HepG2 (cell line): ENCODE measurements around the gene STUM. TPM values are rescaled to one million over a fixed set of nuclear protein-coding genes. Genes with fewer than 3 reads are reported as not detected.

Experiments
- ATAC-seq: fragments of 200-7000 bp; cut with Tn5 transposase; 3 replicates; pipeline ENCODE4 v1.9.1; 2020; ENCODE audit warnings: mild to moderate bottlenecking, moderate library complexity
- BruUV-seq: library from RNA; stranded (reverse); fragments of 400-500 nt; replicated peaks from 2 replicates; lab custom pipeline; 2021; lab: Mats Ljungman, UMichigan
- CTCF ChIA-PET: fragments of 300-600 bp; formaldehyde crosslinking; extraction: SDS; loops from one replicate; lab custom pipeline; 2021; ENCODE audit warnings: low total read pairs, inconsistent platforms, low intra/inter-chr PET ratio; lab: Yijun Ruan, JAX
- POLR2A ChIA-PET: fragments of 350-600 bp; sonication (Branson Sonifier 250); formaldehyde crosslinking; loops from one replicate; lab custom pipeline; 2020; ENCODE audit warnings: antibody characterized with exemption, inconsistent platforms; lab: Yijun Ruan, JAX
- DNase-seq: peaks from one replicate; pipeline ENCODE4 v3.0.0-alpha.2; 2015; ENCODE audit warnings: low spot score
- FAIRE-seq: peaks from 3 replicates; lab custom pipeline; 2011; peaks lifted over from hg19 to GRCh38; lab: Jason Lieb, UNC
- H2AFZ ChIP-seq: one replicate; pipeline ENCODE4 v1.6.1; 2011; ENCODE audit warnings: low read length, inconsistent platforms
- H3K27ac ChIP-seq: fragments of 300-600 bp; 3 replicates; pipeline ENCODE4 v1.8.0; 2011; ENCODE audit warnings: mixed run types, mild to moderate bottlenecking, mixed read lengths, low read length, inconsistent platforms; ENCODE audit not compliant: insufficient read depth; ENCODE audit errors: extremely low read length
- H3K27me3 ChIP-seq, 2 experiments: fragments of 200-600 bp in 1 of 2; 2 replicates in 1 of 2; 3 replicates in 1 of 2; pipeline versions ENCODE4 v1.6.0 to v1.8.0; 2011; ENCODE audit warnings: low read length in 2 of 2, mild to moderate bottlenecking in 2 of 2, moderate library complexity in 2 of 2, inconsistent platforms in 1 of 2; ENCODE audit not compliant: insufficient read depth in 2 of 2, control insufficient read depth in 1 of 2
- H3K36me3 ChIP-seq, 2 experiments: fragments of 200-600 bp in 1 of 2; replicated peaks in 1 of 2; 2 replicates in 1 of 2; 3 replicates in 1 of 2; pipeline versions ENCODE4 v1.5.1 to v1.8.0; 2011; ENCODE audit warnings: low read length in 2 of 2, inconsistent platforms in 1 of 2; ENCODE audit not compliant: insufficient read depth in 2 of 2, control insufficient read depth in 1 of 2
- H3K4me1 ChIP-seq: 2 replicates; pipeline ENCODE4 v1.5.1; 2012; ENCODE audit warnings: low read length, inconsistent platforms; ENCODE audit not compliant: insufficient read depth
- H3K4me2 ChIP-seq: 2 replicates; pipeline ENCODE4 v1.6.0; 2011; ENCODE audit warnings: low read depth, low read length, inconsistent platforms
- H3K4me3 ChIP-seq, 3 experiments: fragments of 200-600 bp in 1 of 3; sonication (generic), shearing (Covaris generic) in 1 of 3; replicated peaks in 1 of 3; 2 replicates each; pipeline ENCODE4 v1.5.1; 2011 to 2016; ENCODE audit warnings: low read length in 3 of 3, inconsistent platforms in 2 of 3, low read depth in 2 of 3, mild to moderate bottlenecking in 2 of 3, control low read depth in 1 of 3, mixed read lengths in 1 of 3; ENCODE audit not compliant: insufficient read depth in 1 of 3
- H3K79me2 ChIP-seq: one replicate; pipeline ENCODE4 v1.6.1; 2011; ENCODE audit warnings: low read length, inconsistent platforms; ENCODE audit not compliant: insufficient read depth
- H3K9ac ChIP-seq: 2 replicates; pipeline ENCODE4 v1.6.0; 2011; ENCODE audit warnings: mild to moderate bottlenecking, low read depth, low read length, inconsistent platforms; ENCODE audit not compliant: insufficient read depth
- H3K9me3 ChIP-seq: 2 replicates; pipeline ENCODE4 v1.5.1; 2012; ENCODE audit warnings: mild to moderate bottlenecking, low read length
- H4K20me1 ChIP-seq: 2 replicates; pipeline ENCODE4 v1.6.0; 2011; ENCODE audit warnings: inconsistent platforms, mild to moderate bottlenecking, low read length, moderate library complexity; ENCODE audit not compliant: insufficient read depth
- CREB1 ChIP-seq, 2 experiments: fragments of 450-650 bp in 1 of 2; IDR thresholded peaks; 2 replicates each; pipeline ENCODE4 v1.6.1; 2016 to 2017; ENCODE audit warnings: control low read depth in 1 of 2, mild to moderate bottlenecking in 1 of 2, missing compliant biosample characterization in 1 of 2, missing genetic modification characterization in 1 of 2
- EHMT2 ChIP-seq: fragments of 200-600 bp; sonication (generic); IDR thresholded peaks from 2 replicates; pipeline ENCODE4 v1.7.0; 2017; ENCODE audit warnings: antibody characterized with exemption, low read depth, low read length, borderline replicate concordance
- FLYWCH1 ChIP-seq: sonication (generic); formaldehyde crosslinking; IDR thresholded peaks from 2 replicates; pipeline ENCODE4 v1.8.1; 2023; ENCODE audit warnings: mild to moderate bottlenecking, missing genetic modification reagents
- HNRNPL ChIP-seq: fragments of 200-400 bp; formaldehyde crosslinking; IDR thresholded peaks from 2 replicates; pipeline ENCODE4 v1.6.1; 2017; ENCODE audit warnings: mild to moderate bottlenecking, low read depth, low read length
- NBN ChIP-seq: fragments of 450-650 bp; conservative IDR thresholded peaks from 2 replicates; pipeline ENCODE4 v1.6.1; 2017
- NR1H2 ChIP-seq: sonication (generic); formaldehyde crosslinking; IDR thresholded peaks from 2 replicates; pipeline ENCODE4 v1.8.1; 2022; ENCODE audit warnings: low read depth, missing genetic modification reagents, borderline replicate concordance
- PBX2 ChIP-seq: IDR thresholded peaks from 2 replicates; pipeline ENCODE4 v1.6.1; 2016; ENCODE audit warnings: control low read depth
- PHF21A ChIP-seq: sonication (generic); formaldehyde crosslinking; IDR thresholded peaks from 2 replicates; pipeline ENCODE4 v1.5.0; 2020; ENCODE audit warnings: mild to moderate bottlenecking, missing genetic modification reagents
- PRMT3 ChIP-seq: sonication (generic); formaldehyde crosslinking; IDR thresholded peaks from 2 replicates; pipeline ENCODE4 v1.8.1; 2022; ENCODE audit warnings: low read depth, mild to moderate bottlenecking, moderate library complexity, missing genetic modification reagents, borderline replicate concordance
- SMAD3 ChIP-seq: sonication (generic); formaldehyde crosslinking; IDR thresholded peaks from 2 replicates; pipeline ENCODE4 v1.4.0; 2020; ENCODE audit warnings: missing genetic modification reagents
- SP140L ChIP-seq: sonication (generic); formaldehyde crosslinking; IDR thresholded peaks from 2 replicates; pipeline ENCODE4 v1.4.0; 2020; ENCODE audit warnings: missing genetic modification reagents, borderline replicate concordance
- SPEN ChIP-seq: sonication (generic); formaldehyde crosslinking; IDR thresholded peaks from 2 replicates; pipeline ENCODE4 v1.5.1; 2020; ENCODE audit warnings: low read depth, mild to moderate bottlenecking, missing genetic modification reagents
- TBP ChIP-seq: sonication (generic); formaldehyde crosslinking; IDR thresholded peaks from 2 replicates; pipeline ENCODE4 v1.5.0; 2020; ENCODE audit warnings: missing genetic modification reagents
- ZBTB21 ChIP-seq: sonication (generic); formaldehyde crosslinking; IDR thresholded peaks from 2 replicates; pipeline ENCODE4 v1.4.0; 2020; ENCODE audit warnings: missing genetic modification reagents
- ZBTB43 ChIP-seq: sonication (generic); formaldehyde crosslinking; conservative IDR thresholded peaks from 2 replicates; pipeline ENCODE4 v1.4.0; 2020; ENCODE audit warnings: missing genetic modification reagents
- ZBTB7B ChIP-seq: sonication (generic); formaldehyde crosslinking; IDR thresholded peaks from 2 replicates; pipeline ENCODE4 v1.4.0; 2020; ENCODE audit warnings: missing genetic modification reagents
- ZNF205 ChIP-seq: IDR thresholded peaks from 2 replicates; pipeline ENCODE4 v1.6.1; 2018; ENCODE audit warnings: missing biosample characterization, missing genetic modification reagents
- ZNF326 ChIP-seq: sonication (generic); formaldehyde crosslinking; IDR thresholded peaks from 2 replicates; pipeline ENCODE4 v1.4.0; 2020; ENCODE audit warnings: missing genetic modification reagents, borderline replicate concordance
- ZNF577 ChIP-seq: sonication (generic); formaldehyde crosslinking; IDR thresholded peaks from 2 replicates; pipeline ENCODE4 v1.4.0; 2020; ENCODE audit warnings: mild to moderate bottlenecking, low read depth, missing genetic modification reagents, borderline replicate concordance
- ZNF607 ChIP-seq: sonication (generic); formaldehyde crosslinking; IDR thresholded peaks from 2 replicates; pipeline ENCODE4 v1.5.1; 2020; ENCODE audit warnings: missing genetic modification reagents, mild to moderate bottlenecking, borderline replicate concordance
- ZNF740 ChIP-seq: sonication (generic); formaldehyde crosslinking; IDR thresholded peaks from 2 replicates; pipeline ENCODE4 v1.4.0; 2020; ENCODE audit warnings: missing genetic modification reagents
- ZNF788 ChIP-seq: sonication (generic); formaldehyde crosslinking; IDR thresholded peaks from 2 replicates; pipeline ENCODE4 v1.5.0; 2020; ENCODE audit warnings: mild to moderate bottlenecking, missing genetic modification reagents, borderline replicate concordance
- WGBS: methylation state at CpG from one replicate; pipeline ENCODE4 v1.1.6; 2017; ENCODE audit warnings: low lambda C conversion rate; 5-methylcytosine and 5-hydroxymethylcytosine counted together
- in situ Hi-C: cut with HindIII; loops from 2 replicates; pipeline ENCODE4 v1.10.0; 2017; ENCODE audit warnings: low pct_unique_long_range_greater_than_20kb; ENCODE audit not compliant: extremely low pct_ligation_motif_present
- intact Hi-C: fragments of 100-400 bp; cut with micrococcal nuclease; formaldehyde crosslinking; loops from one replicate; pipeline ENCODE4 v1.10.0; 2022; ENCODE audit not compliant: unreplicated experiment
- polyA plus RNA-seq, 8 experiments: library from polyadenylated mRNA; depleted of rRNA in 3 of 8; stranded (reverse) in 7 of 8; unstranded in 1 of 8; fragments of >200 nt; fragmentation: Illumina TruSeq in 4 of 8; extraction: Trizol in 4 of 8; gene quantifications; 2 replicates each; pipeline versions ENCODE4 v1.2.1 to v1.2.3, GENCODE V29; 2011 to 2016; ENCODE audit warnings: low read depth in 4 of 8, missing spikeins in 1 of 8, mixed read lengths in 1 of 8; ENCODE audit not compliant: insufficient read depth in 1 of 8
- total RNA-seq, 5 experiments: library from RNA; depleted of rRNA; stranded (reverse); fragments of >200 nt; fragmentation: Illumina TruSeq; extraction: Trizol; gene quantifications; 2 replicates each; pipeline ENCODE4 v1.2.3, GENCODE V29; 2016; ENCODE audit warnings: low read depth in 1 of 5

The STUM gene
- total and polyA plus RNA-seq, 2 of the 13 experiments (the other 11 are each of a cell fraction or from before 2014, with no cell fraction given), result not detected

- TF ChIP-seq TBP (CRISPR knock-in tag) (no peak), SMAD3 (CRISPR knock-in tag) (no peak), ZNF577 (CRISPR knock-in tag) (no peak), FLYWCH1 (CRISPR knock-in tag) (no peak), ZBTB7B (no peak), SP140L (no peak), ZNF740 (CRISPR knock-in tag) (no peak), PBX2 (no peak)
These were observed 4.8 kb downstream of the STUM start (continued) for GRCh38 chr1:226553266-226553923.

GRCh38 chr1:226553924-226554282 is 5.3 kb downstream of the STUM start:
- intact Hi-C loops, result no loop called here
- Histone ChIP-seq H3K9me3 (no peaks in the 10 kb centered on the region), H4K20me1 (no peaks in the 10 kb centered on the region), H3K9ac (no peak overlapping the region), H2AFZ (no peak overlapping the region), H3K79me2 (no peaks in the 10 kb centered on the region), H3K36me3 (no peaks in the 10 kb centered on the region), H3K4me2 (no peak overlapping the region), H3K4me3 (no peak overlapping the region), H3K27me3 (peaks cover 3 to 35% of the 10 kb centered on the region in 2 experiments; a peak in 4 of 5 replicates), H3K27ac (no peak overlapping the region), H3K4me1 (peaks cover 14% of the 10 kb centered on the region)
- no peak for DNase-seq
- WGBS, result 52% methylated on average over 6 of the region's 6 CpGs
- FAIRE-seq, result no peak
- POLR2A ChIA-PET, result no interaction called here
- CTCF ChIA-PET, result no interaction called here
- no TSS peak for BruUV-seq
- in situ Hi-C loops, result no loop called here
- no peak for ATAC-seq
- TF ChIP-seq ZBTB43 (CRISPR knock-in tag) (no peak), ZBTB21 (no peak), HNRNPL (no peak), ZNF788 (CRISPR knock-in tag) (no peak), ZNF607 (CRISPR knock-in tag) (no peak), PRMT3 (CRISPR knock-in tag) (no peak), ZNF205 (CRISPR knock-in tag) (no peak), ZNF326 (CRISPR knock-in tag) (no peak), SPEN (CRISPR knock-in tag) (no peak), CREB1 (IDR thresholded peaks at IDR 0.05) (no peak), CREB1 (CRISPR knock-in tag; IDR thresholded peaks at IDR 0.05) (no peak), NBN (no peak), EHMT2 (no peak), NR1H2 (CRISPR knock-in tag) (no peak), PHF21A (CRISPR knock-in tag) (no peak)
